CD4-positive, alpha-beta memory T cell (primary cell): ENCODE measurements around the gene NUP62. TPM values are rescaled to one million over a fixed set of nuclear protein-coding genes. Genes with fewer than 3 reads are reported as not detected.
A peak's percentile ranks its signal among the peaks of the same experiment; 100 is the strongest.

Experiments
- CTCF ChIA-PET: fragments of 350-600 bp; sonication (Branson Sonifier 250); formaldehyde crosslinking; loops from one replicate; lab custom pipeline; 2021; ENCODE audit warnings: inconsistent platforms; ENCODE audit not compliant: partially characterized antibody; lab: Charles Lee
- POLR2A ChIA-PET: fragments of 350-600 bp; sonication (Branson Sonifier 250); formaldehyde crosslinking; loops from one replicate; lab custom pipeline; 2021; ENCODE audit not compliant: partially characterized antibody; lab: Charles Lee
- DNase-seq, 5 donors: peaks; one replicate each; pipeline versions ENCODE4 v3.0.0 to v3.0.0-alpha.2; 2020 to 2022; ENCODE audit warnings: mixed read lengths in 1 of 5
- H3K27ac ChIP-seq: one replicate; pipeline ENCODE4 v1.7.0; 2013; ENCODE audit warnings: low read depth, low read length
- H3K27me3 ChIP-seq: 2 replicates; pipeline ENCODE4 v1.7.0; 2013; ENCODE audit warnings: mild to moderate bottlenecking, low read length, moderate library complexity; ENCODE audit not compliant: insufficient read depth
- H3K36me3 ChIP-seq: 2 replicates; pipeline ENCODE4 v1.7.0; 2013; ENCODE audit warnings: mild to moderate bottlenecking, low read length, moderate library complexity; ENCODE audit not compliant: insufficient read depth
- H3K4me1 ChIP-seq: 2 replicates; pipeline ENCODE4 v1.7.0; 2013; ENCODE audit warnings: mild to moderate bottlenecking, low read length, moderate library complexity; ENCODE audit not compliant: insufficient read depth
- H3K4me3 ChIP-seq, 2 donors: one replicate each; pipeline ENCODE4 v1.7.0; 2013; ENCODE audit warnings: low read length in 2 of 2, mild to moderate bottlenecking in 1 of 2
- H3K9me3 ChIP-seq, 2 donors: one replicate each; pipeline ENCODE4 v1.7.0; 2013; ENCODE audit warnings: low read length in 2 of 2, control low read depth in 1 of 2; ENCODE audit not compliant: control insufficient read depth in 1 of 2
- H3K27ac Mint-ChIP-seq, 7 donors: one replicate each; pipeline ENCODE4 v1.8.0; 2020 to 2021; ENCODE audit warnings: mixed read lengths in 7 of 7, mild to moderate bottlenecking in 6 of 7, inconsistent platforms in 3 of 7, moderate library complexity in 3 of 7
- H3K27me3 Mint-ChIP-seq, 2 donors: one replicate each; pipeline ENCODE4 v1.8.0; 2020 to 2021; ENCODE audit warnings: mixed read lengths in 2 of 2
- H3K36me3 Mint-ChIP-seq, 2 donors: one replicate each; pipeline ENCODE4 v1.8.0; 2020 to 2021; ENCODE audit warnings: mixed read lengths in 2 of 2, inconsistent platforms in 1 of 2, mild to moderate bottlenecking in 1 of 2
- H3K4me1 Mint-ChIP-seq, 4 donors: one replicate each; pipeline ENCODE4 v1.8.0; 2020 to 2021; ENCODE audit warnings: mixed read lengths in 4 of 4, mild to moderate bottlenecking in 1 of 4
- H3K4me3 Mint-ChIP-seq, 8 donors: one replicate each; pipeline ENCODE4 v1.8.0; 2020 to 2021; ENCODE audit warnings: mixed read lengths in 8 of 8, mild to moderate bottlenecking in 7 of 8, moderate library complexity in 6 of 8, inconsistent platforms in 3 of 8
- H3K9me3 Mint-ChIP-seq, 8 donors: one replicate each; pipeline ENCODE4 v1.8.0; 2020 to 2021; ENCODE audit warnings: mixed read lengths in 8 of 8, mild to moderate bottlenecking in 5 of 8, inconsistent platforms in 3 of 8, moderate library complexity in 1 of 8
- intact Hi-C: fragments of 100-400 bp; cut with micrococcal nuclease; formaldehyde crosslinking; loops from one replicate; pipeline ENCODE4 v1.15.1; 2023
- polyA plus RNA-seq, 2 donors: library from polyadenylated mRNA; unstranded; fragments of 300-500 nt; fragmentation: Illumina TruSeq; gene quantifications; one replicate each; pipeline ENCODE4 v1.2.3, GENCODE V29; 2021
- total RNA-seq, 2 experiments: library from RNA; stranded (reverse); gene quantifications; one replicate each; pipeline ENCODE4 v1.2.3, GENCODE V29; 2021

The NUP62 gene
- total and polyA plus RNA-seq, 4 experiments from 2014 or later = 43.3 to 71.0 (median 66.7) TPM

- intact Hi-C loops = loop anchor here (5.0 kb wide), 2 partner anchors 158 to 198 kb away; partner anchors contain the start of gene PRMT1
- Mint-ChIP-seq H3K36me3 (peaks cover 10 to 12% of the 10 kb centered on the region in 2 donors), H3K4me3 (peak overlapping the region in 2 of 8 donors; percentile 53 to 54), H3K27ac (peak overlapping the region in 3 of 7 donors; percentile 70 to 90 (median 80)), H3K9me3 (peaks cover 0 to 2% (median 0%) of the 10 kb centered on the region in 8 donors), H3K27me3 (no peaks in the 10 kb centered on the region), H3K4me1 (peaks cover 16 to 51% (median 25%) of the 10 kb centered on the region in 4 donors)
- Histone ChIP-seq H3K4me1 (peaks cover 38% of the 10 kb centered on the region), H3K36me3 (peaks cover 9% of the 10 kb centered on the region), H3K27ac (peak overlapping the region; percentile 95), H3K4me3 (no peak overlapping the region), H3K9me3 (no peaks in the 10 kb centered on the region), H3K27me3 (no peaks in the 10 kb centered on the region)
- POLR2A ChIA-PET = interaction anchor here (1.1 to 5.4 kb wide), 12 partner anchors 7 to 380 kb away, joined by 3 to 73 read pairs (median 32); partner anchors contain the start of genes AP2A1, ATF5, FUZ and IL4I1
- CTCF ChIA-PET = no interaction called here
- DNase-seq = no peak
Observed at GRCh38 chr19:49875177-49875576, 54.1 kb downstream of the NUP62 start.

GRCh38 chr19:49874503-49875157, 54.7 kb downstream of the NUP62 start:
- Histone ChIP-seq H3K4me3 (no peak overlapping the region), H3K27me3 (no peaks in the 10 kb centered on the region), H3K9me3 (no peaks in the 10 kb centered on the region), H3K27ac (no peak overlapping the region), H3K4me1 (peaks cover 43% of the 10 kb centered on the region), H3K36me3 (peaks cover 7% of the 10 kb centered on the region)
- peaks cover 0 to 2% (median 0%) of the 10 kb centered on the region in 8 donors for H3K9me3 Mint-ChIP-seq
- CTCF ChIA-PET = no interaction called here
- DNase-seq = no peak
- H3K27me3 Mint-ChIP-seq = no peaks in the 10 kb centered on the region
- peak overlapping the region in 7 of 8 donors; percentile 17 to 59 (median 40) for H3K4me3 Mint-ChIP-seq
- POLR2A ChIA-PET = interaction anchor here (3.3 to 5.4 kb wide), 4 partner anchors 25 to 65 kb away, joined by 12 to 60 read pairs (median 36); partner anchors contain the start of genes FUZ, MED25 and PTOV1
- peaks cover 10 to 12% of the 10 kb centered on the region in 2 donors for H3K36me3 Mint-ChIP-seq
- intact Hi-C loops = loop anchor here (5.0 kb wide), 2 partner anchors 157 to 197 kb away; partner anchors contain the start of gene PRMT1
- H3K27ac Mint-ChIP-seq = peak overlapping the region in 4 of 7 donors; percentile 23 to 90 (median 75)
- H3K4me1 Mint-ChIP-seq = peaks cover 16 to 50% (median 27%) of the 10 kb centered on the region in 4 donors

- H3K27me3 Mint-ChIP-seq = no peaks in the 10 kb centered on the region
- peaks cover 41% of the 10 kb centered on the region for H3K4me1 ChIP-seq
- intact Hi-C loops = no loop called here
- H3K4me3 ChIP-seq = no peak overlapping the region
- H3K36me3 Mint-ChIP-seq = peaks cover 3 to 6% of the 10 kb centered on the region in 2 donors
- ChIA-PET CTCF (no interaction called here), POLR2A (interaction anchor here (1.0 kb wide), 1 partner anchor 23 kb away, joined by 3 read pairs; the partner anchor contains the start of gene PTOV1)
- DNase-seq = no peak
- H3K4me1 Mint-ChIP-seq = peaks cover 15 to 45% (median 24%) of the 10 kb centered on the region in 4 donors
- H3K9me3 ChIP-seq = no peaks in the 10 kb centered on the region
- peak overlapping the region in 1 of 7 donors; percentile 91 for H3K27ac Mint-ChIP-seq
- H3K36me3 ChIP-seq = no peaks in the 10 kb centered on the region
- H3K27me3 ChIP-seq = no peaks in the 10 kb centered on the region
- H3K9me3 Mint-ChIP-seq = peaks cover 0 to 2% (median 0%) of the 10 kb centered on the region in 8 donors
- H3K4me3 Mint-ChIP-seq = peak overlapping the region in 3 of 8 donors; percentile 14 to 44 (median 26)
- H3K27ac ChIP-seq = no peak overlapping the region
Observed at GRCh38 chr19:49873834-49874233, 55.5 kb downstream of the NUP62 start.

GRCh38 chr19:49873129-49873521, 56.2 kb downstream of the NUP62 start:
- no peak overlapping the region for H3K27ac ChIP-seq
- peaks cover 2 to 4% of the 10 kb centered on the region in 2 donors for H3K36me3 Mint-ChIP-seq
- POLR2A ChIA-PET = interaction anchor here (1.0 kb wide), 1 partner anchor 22 kb away, joined by 3 read pairs; the partner anchor contains the start of gene PTOV1
- H3K4me1 Mint-ChIP-seq = peaks cover 13 to 38% (median 20%) of the 10 kb centered on the region in 4 donors
- peak overlapping the region in 1 of 8 donors; percentile 10 for H3K4me3 Mint-ChIP-seq
- H3K27me3 Mint-ChIP-seq = no peaks in the 10 kb centered on the region
- H3K4me1 ChIP-seq = peaks cover 41% of the 10 kb centered on the region
- peaks cover 0 to 3% (median 0%) of the 10 kb centered on the region in 8 donors for H3K9me3 Mint-ChIP-seq
- H3K27me3 ChIP-seq = no peaks in the 10 kb centered on the region
- intact Hi-C loops = no loop called here
- H3K4me3 ChIP-seq = no peak overlapping the region
- DNase-seq = no peak
- H3K9me3 ChIP-seq = no peaks in the 10 kb centered on the region
- no peak overlapping the region for H3K27ac Mint-ChIP-seq
- H3K36me3 ChIP-seq = no peaks in the 10 kb centered on the region
- CTCF ChIA-PET = no interaction called here

- no peaks in the 10 kb centered on the region for H3K36me3 ChIP-seq
- Mint-ChIP-seq H3K27ac (peak overlapping the region in 3 of 7 donors; percentile 33 to 90 (median 78)), H3K4me1 (peaks cover 12 to 34% (median 20%) of the 10 kb centered on the region in 4 donors), H3K4me3 (peak overlapping the region in 4 of 8 donors; percentile 1 to 35 (median 23)), H3K36me3 (peaks cover 0 to 4% of the 10 kb centered on the region in 2 donors), H3K9me3 (peaks cover 0 to 3% (median 0%) of the 10 kb centered on the region in 8 donors), H3K27me3 (no peaks in the 10 kb centered on the region)
- ChIA-PET CTCF (no interaction called here), POLR2A (interaction anchor here (0.7 to 1.0 kb wide), 2 partner anchors 68 to 106 kb away, joined by 3 read pairs; partner anchors contain the start of gene AP2A1)
- no peaks in the 10 kb centered on the region for H3K9me3 ChIP-seq
- DNase-seq = no peak
- H3K27me3 ChIP-seq = no peaks in the 10 kb centered on the region
- H3K27ac ChIP-seq = no peak overlapping the region
- no peak overlapping the region for H3K4me3 ChIP-seq
- peaks cover 46% of the 10 kb centered on the region for H3K4me1 ChIP-seq
- intact Hi-C loops = no loop called here
Observed at GRCh38 chr19:49872245-49873128, 56.8 kb downstream of the NUP62 start.

GRCh38 chr19:49871349-49871985, 57.8 kb downstream of the NUP62 start:
- intact Hi-C loops = no loop called here
- H3K4me3 Mint-ChIP-seq = peak overlapping the region in 3 of 8 donors; percentile 17 to 50 (median 39)
- POLR2A ChIA-PET = interaction anchor here (0.7 to 9.1 kb wide), 4 partner anchors 18 to 231 kb away, joined by 3 to 173 read pairs (median 3); partner anchors contain the start of genes AP2A1 and PTOV1

More at GRCh38 chr19:49871349-49871985, 57.8 kb downstream of the NUP62 start:
- CTCF ChIA-PET = no interaction called here
- peaks cover 50% of the 10 kb centered on the region for H3K4me1 ChIP-seq
- H3K4me3 ChIP-seq = no peak overlapping the region
- H3K36me3 ChIP-seq = no peaks in the 10 kb centered on the region
- Mint-ChIP-seq H3K27ac (peak overlapping the region in 4 of 7 donors; percentile 33 to 90 (median 68)), H3K36me3 (peaks cover 0 to 10% of the 10 kb centered on the region in 2 donors), H3K27me3 (no peaks in the 10 kb centered on the region), H3K9me3 (peaks cover 0 to 3% (median 0%) of the 10 kb centered on the region in 8 donors), H3K4me1 (peaks cover 18 to 34% (median 27%) of the 10 kb centered on the region in 4 donors)
- no peaks in the 10 kb centered on the region for H3K9me3 ChIP-seq
- peak in 1 of 5 donors; percentile 47 for DNase-seq
- H3K27ac ChIP-seq = no peak overlapping the region
- no peaks in the 10 kb centered on the region for H3K27me3 ChIP-seq
